ENCODE data around the gene IRF2.

Gene IRF2

DNA sequence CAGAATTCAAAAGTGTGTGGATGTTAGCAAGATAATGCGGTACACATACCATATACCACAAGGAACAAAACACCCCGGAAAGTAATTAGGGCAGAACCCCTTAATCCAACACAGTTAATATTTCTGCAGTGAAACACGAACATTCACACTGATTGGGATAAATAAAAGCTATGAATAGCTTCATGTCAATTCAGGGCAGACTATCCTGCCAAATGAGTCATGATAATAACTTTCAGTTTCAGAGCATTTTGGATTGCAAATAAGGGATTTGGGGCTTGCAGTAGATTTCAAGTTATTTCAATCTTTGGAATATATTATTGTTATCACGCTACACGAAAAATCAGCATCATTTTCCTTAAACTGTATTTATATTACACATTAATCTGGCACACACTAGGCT, 24.3 kb downstream of the IRF2 start:
- DNase-seq, result no peak

DNA sequence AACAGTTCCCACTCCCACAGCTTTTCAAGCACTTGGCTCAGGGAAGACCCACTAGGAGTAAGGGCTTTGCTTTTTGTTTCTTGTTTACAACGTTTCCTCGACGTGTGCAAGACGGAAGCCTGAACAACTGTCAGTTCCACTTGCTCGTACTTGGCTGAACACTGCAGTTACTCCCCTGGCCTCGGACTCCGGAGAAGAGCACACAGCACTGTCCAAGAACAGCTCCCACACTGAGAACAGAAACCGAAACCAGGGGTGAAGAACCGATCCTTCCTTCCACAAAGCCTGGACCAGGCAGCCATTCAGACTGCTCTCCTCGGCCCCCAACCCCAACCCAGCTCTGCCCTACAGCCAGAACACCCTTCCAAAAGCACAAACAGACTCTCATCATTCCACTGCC, 25.5 kb downstream of the IRF2 start:
- DNase-seq, result peak in 1 of 2 donors; percentile 2

DNA sequence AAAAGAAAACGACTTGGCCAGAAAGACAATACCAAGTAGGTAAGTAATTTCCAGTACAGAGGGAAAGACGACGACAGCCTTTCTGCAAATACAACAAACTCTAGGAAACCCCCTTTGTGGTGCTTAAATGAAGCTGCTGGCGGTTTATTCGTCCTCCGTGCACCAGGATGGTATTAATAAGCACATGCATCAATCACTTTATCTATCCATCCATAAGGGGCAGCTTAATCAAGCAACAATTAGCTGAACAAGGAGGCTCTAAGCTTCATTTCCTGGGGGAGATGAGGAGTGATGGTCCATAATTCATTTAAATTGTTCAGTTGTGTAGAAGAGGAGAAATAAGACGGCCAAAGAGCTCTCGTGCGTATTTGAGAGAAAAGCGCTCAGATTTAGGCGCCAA, 26.2 kb downstream of the IRF2 start:
- DNase-seq, result no peak

DNA sequence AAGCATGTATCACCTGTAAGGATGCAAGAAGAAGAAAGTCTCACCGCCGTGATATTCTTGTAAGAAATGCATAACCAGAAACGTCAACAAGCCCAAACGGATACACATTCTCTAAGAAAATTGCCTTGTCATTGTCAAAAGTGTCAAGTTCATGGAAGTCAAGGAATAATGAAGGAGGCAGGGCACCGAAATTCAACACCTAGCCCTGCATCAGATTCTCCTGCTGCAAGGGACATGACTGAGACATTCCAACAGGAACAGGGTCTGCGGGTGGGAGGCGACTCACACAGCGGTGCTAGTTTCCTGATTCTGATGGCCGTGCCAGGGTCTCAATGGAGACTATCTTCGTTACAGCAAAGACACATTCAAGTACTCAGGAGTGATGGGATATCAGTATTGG, 26.7 kb downstream of the IRF2 start:
- DNase-seq, result no peak

DNA sequence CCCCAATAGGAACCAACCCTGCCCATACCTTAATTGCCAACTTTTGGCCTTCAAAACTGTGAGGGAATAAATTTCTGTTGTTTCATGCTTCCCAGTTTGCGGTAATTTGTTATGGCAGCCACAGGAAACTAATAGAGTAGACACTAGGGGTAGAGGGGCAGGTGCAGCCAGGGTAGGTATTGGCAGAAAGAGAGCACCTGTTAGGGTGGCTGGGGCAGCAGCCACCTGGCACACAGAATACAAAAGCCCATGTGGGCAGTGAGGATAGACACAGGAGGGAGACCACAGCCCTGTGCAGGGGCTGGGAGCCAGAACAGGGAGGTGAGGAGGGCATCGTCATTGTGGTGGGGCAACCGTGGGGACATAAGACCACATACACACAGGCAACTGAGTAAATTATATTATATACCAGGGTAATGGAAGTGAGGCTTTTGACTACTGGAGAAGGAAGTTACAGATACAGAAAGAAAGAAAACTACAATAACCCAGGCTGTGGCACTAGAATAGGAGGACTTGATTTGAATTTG, 28.2 kb downstream of the IRF2 start:
- no peak for DNase-seq

DNA sequence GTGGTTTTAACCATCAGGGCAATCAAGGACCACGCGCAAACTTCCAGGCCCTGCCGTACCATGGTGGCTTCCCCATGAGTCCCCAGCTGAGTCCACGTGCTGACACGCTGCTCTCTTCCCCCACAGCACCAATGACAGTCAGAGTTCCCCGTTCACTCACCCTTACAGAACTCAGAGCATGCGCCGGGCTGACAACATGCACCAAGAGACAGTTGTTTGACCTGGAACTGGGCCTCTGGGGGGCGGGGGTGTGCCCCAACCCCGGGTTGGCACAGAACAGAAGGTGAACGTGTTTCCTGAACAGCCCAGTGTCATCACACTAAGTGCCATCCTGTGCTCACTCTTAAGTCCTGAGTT, 29.4 kb downstream of the IRF2 start:
- peak; percentile 16 to 22 for DNase-seq

DNA sequence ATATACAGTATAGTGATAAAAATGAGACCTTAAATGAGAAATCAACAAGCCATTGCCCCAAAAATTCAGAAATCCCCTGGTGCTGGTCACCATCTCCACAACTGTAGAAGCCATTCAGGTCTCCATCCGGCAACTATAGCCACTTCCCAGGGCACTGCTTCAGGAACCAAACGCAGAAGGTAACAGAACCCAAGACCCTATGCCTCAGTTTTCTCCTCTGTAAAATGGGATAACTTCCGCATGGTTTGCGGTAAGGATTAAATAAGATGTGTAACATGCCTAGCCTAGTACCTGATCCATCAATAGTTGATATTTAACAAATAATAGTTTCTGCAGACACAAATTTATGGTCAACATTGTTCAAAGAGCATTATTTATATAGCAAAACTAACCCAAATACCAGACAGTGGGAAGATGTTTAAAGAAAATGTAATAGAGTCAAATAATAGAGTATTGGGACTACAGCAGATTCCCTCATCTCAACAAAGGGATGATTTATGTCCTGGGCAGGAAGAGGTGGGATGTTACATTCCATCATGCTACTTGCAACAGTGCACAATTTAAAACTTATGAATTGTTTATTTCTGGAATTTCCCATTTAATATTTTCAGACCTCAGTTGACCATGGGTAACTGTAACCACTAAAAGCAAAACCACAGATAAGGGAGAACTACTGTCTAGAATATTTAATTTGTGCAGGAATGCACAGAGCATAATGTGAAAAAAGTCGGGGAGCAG, 30.0 kb downstream of the IRF2 start:
- no peak for DNase-seq

DNA sequence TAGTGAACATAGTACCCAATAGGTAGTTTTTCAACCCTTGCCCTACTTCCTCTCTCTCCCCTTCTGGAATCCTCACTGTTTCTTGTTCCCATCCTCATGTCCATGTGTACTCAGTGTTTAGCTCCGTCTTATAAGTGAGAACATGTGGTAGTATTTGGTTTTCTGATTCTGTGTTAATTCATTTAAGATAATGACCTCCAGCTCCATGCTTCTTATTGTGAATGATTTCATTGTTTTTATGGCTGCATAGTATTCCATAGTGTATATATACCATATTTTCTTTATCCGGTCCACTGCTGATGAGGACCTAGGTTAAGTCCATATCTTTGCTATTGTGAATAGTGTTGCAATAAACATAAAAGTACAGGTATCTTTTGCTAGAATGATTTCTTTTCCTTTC, 31.0 kb downstream of the IRF2 start:
- DNase-seq, result no peak

DNA sequence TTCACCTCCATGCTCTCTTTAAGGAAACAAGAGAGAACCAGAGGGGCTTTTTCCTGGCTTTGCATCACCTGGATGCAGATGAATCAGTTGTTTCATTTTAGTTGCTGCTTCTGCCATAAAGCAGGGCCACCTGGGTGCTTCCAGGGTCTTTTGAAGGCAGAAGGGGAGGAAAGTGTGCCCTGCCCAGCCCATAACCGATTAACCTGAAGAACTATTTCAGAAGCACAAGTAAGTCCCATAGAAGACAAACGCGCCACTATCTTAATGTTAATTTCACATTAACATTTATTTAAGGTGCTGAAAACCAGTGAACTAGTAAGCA, 32.1 kb downstream of the IRF2 start:
- DNase-seq, result no peak

DNA sequence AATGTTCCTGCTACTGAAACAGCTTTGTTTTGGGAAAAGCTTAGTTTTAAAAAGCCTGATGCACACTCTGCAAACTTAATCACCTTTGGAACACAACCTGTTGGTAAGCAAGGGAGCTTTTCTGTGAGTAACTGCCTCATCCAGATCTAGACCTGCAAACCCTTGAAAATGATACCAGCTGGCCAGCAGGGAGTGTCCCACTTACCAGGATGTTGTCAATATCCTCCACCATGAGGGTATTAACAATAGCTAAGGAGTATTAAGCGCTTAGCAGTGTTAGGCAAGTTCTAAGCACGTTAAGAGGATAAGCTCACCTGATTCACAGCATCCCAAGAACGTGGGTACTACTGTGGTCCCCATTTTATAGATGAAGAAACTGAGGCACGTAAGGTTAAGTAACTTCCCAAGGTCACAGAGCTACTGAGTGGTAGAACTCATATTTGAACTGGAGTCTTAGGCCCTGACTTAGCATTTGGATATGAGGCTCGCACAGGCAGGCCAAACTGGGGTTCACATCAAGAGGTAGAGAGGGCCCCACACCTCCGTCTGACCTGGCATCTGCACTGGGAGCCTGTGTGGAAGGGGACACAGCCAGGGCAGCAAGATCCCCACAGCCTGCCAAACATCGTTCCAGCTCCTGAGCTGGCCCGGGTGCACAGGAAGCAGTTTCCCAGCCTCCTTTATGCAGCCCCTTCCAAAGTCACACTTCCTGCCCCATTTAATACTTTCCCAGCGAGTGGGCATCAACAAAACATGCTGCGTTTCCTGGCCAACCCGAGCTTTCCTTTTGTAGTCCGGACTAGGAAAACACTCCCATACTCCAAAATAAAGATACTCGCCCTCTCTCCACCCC, 32.7 kb downstream of the IRF2 start:
- DNase-seq, result no peak

DNA sequence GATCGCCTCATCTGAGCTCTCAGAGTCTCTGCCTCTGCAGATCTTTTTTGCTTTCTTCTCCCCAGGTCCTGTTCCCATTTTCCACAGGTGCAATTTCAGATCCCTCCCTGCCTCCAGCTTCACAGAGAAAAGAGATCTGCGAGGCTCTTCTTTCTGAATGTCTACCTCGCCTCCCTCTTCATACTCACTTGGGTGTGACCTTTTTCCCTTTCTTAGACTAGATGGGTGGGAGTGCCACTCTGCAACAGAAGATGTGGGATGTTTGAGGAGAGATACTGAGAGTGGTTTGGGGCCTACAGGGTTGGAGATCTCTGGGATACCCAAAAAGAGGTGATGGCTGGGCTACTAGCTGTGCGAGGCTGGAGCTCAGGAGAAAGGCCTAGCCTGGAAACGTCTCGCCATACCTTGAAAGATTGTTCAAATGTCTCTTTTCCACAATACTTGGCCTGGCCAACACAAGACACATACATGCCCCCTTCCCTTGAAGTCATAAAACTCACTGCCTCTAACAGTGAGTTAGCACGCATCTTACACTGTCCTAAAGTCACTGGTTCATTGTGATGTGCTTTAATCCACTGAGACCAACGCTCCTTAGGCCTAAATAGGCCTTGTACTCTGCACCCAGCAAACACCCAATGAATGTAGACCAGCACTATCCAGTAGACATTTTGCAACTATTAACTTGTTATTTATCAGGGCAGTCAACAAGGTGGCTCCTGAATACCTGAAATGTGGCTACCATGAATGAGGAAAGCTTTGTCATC, 33.6 kb downstream of the IRF2 start:
- no peak for DNase-seq

DNA sequence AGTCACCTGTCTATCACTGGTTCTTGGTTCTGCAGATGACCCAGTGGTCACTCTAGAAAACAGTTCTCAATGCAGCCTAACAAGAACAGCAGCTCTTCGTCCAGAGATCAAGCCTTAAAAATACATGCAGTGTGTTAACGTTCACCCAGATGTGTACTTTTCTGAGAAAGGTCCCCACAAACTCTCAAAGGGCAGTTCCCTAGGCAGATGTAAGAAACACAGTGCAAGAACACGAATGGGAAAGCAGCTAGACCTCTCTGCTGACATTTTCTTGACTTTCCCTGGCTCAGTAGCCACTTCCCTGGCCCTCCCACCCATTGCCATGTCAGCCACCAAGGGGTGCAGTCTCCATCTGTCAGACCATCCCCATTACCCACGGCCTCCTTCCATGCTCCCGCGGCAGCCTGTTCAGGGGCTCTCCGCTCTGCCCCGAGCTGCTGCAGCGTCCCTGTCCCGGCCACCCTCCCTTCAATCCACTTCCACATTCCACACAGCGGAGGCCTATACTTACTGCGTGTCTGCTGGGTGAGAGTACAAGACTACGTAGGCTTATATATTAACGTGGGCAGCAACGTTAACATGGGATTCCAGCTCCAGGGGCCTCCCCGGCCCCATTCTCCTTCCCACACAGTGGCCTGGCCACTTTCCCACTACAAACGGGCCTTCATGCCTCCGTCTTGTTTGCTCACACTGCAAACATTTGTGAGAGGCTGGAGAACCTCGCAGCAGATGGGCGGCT, 34.3 kb downstream of the IRF2 start:
- DNase-seq, result no peak

DNA sequence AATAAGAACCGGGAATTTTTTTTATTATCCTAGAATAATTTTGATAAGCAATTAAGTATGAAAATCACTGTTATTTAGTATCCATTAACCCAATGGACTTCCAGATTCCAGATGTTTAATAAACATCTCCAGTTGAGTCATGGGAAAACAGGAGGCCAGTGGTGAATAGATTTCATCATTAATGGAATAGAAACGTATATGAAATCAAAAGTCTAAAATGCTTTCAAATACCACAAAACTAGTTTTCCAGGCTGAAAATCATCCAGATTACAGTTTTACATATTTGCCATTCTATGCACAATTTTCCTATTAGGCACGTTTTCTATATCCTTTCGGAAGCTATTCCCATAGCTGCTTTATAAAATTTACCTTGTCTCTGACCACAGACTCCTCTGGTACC, 35.0 kb downstream of the IRF2 start:
- no peak for DNase-seq

DNA sequence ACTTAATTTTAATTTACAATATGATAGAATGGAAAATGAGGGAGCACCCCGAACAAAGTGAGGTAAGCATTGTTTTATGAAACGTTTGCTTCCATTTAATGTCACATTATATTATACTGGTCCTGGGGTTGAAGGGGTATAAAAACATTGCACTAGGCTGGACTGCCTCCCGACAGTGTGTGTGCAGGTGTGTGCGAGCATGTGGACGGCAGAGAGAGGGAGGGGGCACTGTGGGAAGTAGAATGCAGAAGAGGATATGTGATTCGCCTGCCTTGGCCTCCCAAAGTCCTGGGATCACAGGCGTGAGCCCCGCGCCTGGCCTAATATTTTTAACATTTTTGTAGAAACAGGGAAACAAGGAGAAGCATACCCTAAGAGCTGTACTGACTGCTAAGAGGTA, 36.0 kb downstream of the IRF2 start:
- no peak for DNase-seq

DNA sequence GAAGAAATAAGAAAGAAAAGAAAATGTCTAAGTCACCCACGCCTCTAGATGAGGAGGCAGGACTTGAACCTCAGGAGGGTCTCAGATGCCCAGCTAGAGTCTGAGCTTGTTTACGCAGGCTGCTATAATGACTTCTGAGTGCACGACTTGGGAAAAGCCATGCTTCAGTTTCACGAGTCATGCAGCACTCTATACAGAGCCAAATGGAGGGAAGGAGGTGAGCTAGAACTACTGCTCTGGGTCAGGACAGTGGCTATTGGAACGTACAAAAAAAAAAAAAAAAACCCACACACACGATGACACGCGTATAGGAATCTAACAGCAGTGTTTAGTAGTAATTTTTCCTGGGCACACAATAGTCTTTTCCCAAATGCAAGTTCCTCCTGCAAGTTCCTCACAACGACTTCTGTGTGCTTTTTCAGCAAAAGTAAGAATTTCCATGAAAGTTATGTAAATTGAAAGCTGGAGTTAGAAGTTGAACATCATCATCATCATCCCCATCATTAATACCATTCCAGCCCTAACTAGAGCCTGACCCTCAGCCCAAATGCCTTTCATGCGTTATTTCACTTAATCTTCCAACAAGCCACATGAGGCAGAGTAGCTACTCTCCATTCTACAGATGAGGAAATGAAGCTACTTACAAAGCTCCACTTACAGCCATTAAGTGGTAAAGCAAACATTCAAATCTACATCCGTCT, 36.6 kb downstream of the IRF2 start:
- DNase-seq, result no peak

DNA sequence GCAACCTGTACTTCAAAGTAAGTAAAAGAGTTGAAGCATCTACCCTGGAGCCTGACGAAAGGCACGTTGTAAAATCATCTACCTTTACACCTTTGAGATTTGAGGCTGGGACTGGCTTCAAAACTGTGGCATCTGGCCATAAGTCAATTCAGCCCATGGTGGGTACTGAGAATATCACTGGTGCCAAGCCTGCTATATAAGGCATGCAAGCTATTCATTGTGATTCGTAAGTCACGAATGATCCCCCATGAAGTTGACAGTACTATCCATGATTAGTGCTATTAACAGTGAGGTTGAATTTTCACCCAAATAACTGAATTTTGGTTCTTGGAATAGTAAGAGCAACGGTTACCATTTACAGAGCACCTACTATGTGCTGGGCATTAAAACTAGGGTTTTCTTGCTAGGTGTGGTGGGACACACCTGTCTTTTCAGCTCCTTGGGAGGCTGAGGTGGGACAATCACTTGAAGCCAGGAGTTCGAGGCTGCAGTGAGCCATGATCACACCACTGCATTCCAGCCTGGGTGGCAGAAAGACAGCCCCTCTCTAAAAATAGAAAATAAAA, 39.8 kb downstream of the IRF2 start:
- DNase-seq, result no peak

DNA sequence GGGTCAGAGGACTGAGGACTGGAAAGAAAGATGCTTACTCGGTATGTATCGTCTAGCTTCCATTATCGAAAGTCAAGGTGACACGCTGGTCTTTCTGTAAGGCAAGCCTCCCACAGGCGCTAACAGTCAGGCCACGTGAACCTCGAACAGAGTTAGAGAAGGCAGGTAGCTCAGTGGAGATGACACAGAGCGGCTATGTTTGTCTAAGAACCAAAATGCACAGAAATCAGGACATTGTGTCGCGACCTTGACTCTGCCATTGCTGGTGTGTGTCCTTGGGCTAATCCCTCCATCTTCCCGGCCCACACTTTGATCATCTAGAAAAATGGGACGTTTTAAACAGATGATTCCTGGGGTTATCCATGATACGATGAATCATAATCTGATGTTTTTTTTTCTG, 40.3 kb downstream of the IRF2 start:
- no peak for DNase-seq

DNA sequence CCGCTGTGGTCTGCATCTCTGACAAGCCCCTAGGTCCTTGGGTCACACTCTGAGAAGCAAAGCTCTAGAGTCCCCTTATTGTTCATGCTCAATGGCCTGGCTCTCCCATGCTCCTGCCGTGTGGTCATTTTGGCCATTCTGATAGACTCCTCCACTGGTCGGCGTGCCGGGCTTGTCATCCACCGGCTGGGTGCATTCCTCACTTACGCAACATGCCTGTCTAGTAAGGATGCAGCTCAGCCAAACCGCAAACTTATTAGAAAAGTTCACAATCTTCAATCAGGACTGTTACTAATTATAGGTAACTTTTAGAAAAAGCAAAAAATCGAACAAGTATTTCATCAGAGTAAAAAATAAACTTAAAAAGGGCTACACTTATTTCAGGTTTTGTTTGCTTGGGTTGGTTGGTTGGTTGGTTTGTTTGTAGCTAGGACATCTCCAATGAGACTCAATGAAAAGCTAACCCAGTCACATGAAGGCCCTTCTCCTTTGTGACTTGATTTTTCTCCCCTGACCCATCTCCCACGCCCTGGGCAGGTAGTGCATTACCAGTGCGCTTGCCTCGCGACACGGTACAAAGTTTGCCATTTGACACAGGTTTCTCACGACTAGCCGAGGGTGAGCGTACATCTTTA, 41.0 kb downstream of the IRF2 start:
- DNase-seq, result no peak

DNA sequence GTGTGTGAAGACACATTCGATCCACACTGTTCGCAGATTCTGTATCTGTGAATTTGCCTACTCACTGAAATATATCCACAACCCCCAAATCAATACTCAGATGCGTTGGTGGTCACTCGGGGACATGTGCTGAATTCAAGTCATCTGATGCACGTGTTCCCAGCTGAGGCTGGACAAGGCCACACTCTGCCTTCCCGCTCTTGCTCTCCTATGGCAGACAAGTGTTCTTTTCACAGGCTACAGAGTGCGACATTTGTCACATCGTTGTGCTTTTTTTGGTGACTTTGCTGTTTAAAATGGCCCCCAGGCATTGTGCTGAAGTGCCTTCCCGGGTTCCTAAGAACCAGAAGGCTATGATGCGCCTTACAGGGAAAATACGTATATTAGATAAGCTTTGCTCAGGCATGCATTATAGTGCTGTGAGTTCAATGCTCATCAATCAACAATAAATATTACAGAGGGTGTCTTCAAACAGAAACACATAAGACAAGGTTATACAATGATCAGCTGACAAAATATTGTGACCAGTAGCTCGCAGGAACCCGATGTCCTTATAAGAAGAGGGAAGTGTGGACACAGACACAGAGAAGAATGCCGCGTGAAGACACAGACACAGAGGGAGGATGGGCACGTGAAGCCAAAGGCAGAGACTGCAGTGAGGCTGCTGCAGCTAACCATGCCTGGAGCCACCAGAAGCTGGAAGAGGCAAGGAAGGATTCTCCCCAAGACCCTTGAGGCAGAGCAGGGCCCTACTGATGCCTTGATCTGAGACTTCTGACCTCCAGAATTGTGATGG, 42.0 kb downstream of the IRF2 start:
- no peak for DNase-seq

DNA sequence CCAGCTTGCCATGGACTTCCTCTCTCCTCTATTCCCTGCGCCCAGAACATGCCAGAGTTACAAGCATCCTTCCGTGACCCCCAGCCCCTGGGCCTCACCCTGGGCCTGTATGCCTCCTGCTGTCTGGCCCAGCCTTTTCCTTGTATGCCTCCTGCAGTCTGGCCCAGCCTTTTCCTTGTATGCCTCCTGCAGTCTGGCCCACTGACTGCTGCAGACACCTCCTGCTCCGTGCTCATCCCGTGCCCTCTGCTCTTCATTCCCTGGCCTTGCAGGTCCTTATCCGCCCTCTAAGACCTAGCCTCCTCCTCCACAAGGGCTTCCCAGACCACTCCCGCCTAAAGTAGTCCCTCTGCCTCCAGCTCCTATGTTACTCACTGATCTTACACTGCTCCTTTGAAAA, 44.2 kb downstream of the IRF2 start:
- no peak for DNase-seq

DNA sequence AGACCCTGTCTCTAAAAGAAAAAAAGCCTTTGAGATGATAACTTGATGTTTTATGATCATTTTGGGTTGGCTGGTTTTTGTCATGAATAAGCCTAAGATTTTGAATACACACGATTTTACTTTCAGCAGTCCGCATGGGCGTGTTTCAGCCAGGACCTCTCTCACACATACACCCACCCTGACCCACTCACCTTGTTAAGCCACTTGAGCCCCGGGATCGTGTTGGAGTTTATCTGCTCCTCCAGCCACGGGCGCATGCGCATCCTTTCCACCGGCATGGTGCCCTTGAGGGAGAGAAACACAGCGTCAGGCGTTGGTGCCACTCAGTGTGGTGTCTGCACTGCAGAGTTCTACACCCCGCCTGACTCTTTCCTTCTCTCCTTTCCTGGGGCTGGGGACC, 45.6 kb downstream of the IRF2 start:
- DNase-seq, result no peak

All from activated CD4-positive, alpha-beta T cell treated with anti-CD3 and anti-CD28 coated beads for 4 hours (primary cell).